Measurements from ENCODE around the gene NIN.

DNA sequence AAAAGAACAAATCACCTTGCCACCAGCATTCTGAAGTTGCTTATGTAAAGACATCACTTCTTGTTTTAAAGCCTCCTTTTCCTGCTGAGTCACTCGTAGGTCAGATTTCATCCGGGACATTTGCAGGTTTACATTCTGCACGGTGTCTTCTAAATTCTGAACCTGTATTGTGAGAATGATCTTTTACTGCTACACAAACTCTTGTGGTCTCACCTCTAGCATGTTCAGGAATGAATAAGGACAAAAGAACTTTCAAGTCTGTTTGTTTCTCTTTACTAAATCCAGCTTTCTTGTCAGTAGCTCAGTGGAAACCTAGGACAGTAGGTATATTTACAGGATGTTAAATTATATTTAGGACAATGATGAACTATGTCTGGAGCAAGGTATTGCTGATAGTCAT is 89.4 kb downstream of the NIN start:
- TF ChIP-seq CTCF (IDR thresholded peaks at IDR 0.05 in 8 of 11, conservative IDR thresholded peaks at IDR 0.05 in 3 of 11) = no peak
- TF ChIP-seq POLR2AphosphoS5 (IDR thresholded peaks at IDR 0.05) = no peak
